ENCODE data around the gene PLCB2.

Gene PLCB2

DNA sequence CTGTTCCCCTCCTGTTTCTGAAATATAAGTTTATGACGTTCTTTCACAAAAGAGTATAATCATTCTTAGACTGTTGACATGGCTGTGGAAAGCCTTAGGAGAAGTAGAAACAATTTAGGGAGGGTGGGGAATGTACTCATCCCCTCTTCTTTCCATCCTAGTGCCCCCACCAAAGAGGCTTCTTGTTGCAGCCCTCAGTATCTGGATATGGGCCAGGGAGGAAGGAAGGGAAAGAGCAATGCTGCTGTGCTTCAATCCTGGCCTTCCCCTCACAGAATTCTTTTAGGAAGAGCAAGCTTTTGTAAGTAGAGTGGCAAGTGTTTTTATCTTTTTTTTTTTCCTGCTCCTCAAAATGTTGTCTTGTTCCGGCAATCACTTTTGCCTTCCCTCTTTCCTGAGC is 17.5 kb upstream of the PLCB2 start:
- no peak overlapping the region for H3K27ac Mint-ChIP-seq
- no peaks in the 10 kb centered on the region for H3K9me3 Mint-ChIP-seq
- peaks cover 5% of the 10 kb centered on the region for H3K36me3 Mint-ChIP-seq (ENCODE audit: low read depth)
- peaks cover 21% of the 10 kb centered on the region for H3K27me3 Mint-ChIP-seq (ENCODE audit: low read depth)
- H3K4me3 Mint-ChIP-seq, result peak overlapping the region; percentile 78
- DNase-seq (ENCODE audit: low spot score), result no peak
- H3K4me1 Mint-ChIP-seq (ENCODE audit: low read depth), result peaks cover 43% of the 10 kb centered on the region

DNA sequence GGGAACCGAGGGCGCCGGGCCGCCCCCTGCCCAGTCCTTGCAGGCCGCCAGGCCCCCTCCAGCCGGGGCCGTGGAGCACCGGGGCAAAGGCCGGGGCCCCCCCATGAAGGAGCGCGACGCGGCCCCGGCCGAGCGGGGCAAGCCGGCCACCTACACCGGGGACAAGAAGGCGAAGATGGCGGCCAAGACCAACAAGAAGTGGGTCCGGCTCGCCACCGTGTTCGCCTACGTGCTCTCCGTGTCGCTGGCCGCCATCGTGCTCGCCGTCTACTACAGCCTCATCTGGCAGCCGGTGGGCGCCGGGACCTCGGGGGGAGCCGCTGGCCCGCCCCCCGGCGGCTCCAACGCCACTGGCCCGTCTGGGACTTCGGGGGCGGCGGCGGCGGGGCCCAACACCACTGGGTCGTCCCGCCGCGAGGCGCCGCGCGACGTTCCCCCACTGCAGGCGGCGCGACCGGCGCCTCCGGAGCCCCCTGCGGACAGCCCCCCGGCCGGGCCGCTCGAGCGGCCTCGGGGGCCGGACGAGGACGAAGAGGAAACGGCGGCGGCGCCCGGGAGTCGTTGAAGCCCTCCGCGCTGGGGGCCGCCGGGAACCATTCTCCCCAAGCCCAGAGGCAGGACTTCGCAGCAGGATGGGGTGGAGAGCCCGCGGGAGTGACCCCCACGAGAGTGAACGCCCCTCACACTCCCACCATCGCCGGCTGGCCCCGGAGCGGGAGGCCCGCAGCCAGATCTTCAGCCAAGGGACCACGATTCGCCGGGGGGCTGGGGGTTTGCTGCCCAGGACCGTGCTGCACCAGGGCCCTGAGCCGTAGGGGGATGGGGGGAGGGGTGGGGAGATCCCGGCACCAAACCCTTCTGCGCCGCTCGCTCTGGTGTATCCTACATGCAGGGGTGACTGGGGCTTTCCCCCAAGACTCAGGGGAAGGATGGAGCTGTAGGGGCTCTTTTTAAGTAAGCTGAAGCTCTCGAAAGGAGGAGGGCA is 16.5 kb upstream of the PLCB2 start:
- Mint-ChIP-seq H3K27ac (no peak overlapping the region), H3K4me1 (ENCODE audit: low read depth) (peaks cover 43% of the 10 kb centered on the region), H3K36me3 (ENCODE audit: low read depth) (peaks cover 5% of the 10 kb centered on the region), H3K4me3 (peak overlapping the region; percentile 78), H3K9me3 (no peaks in the 10 kb centered on the region), H3K27me3 (ENCODE audit: low read depth) (peaks cover 24% of the 10 kb centered on the region)
- DNase-seq (ENCODE audit: low spot score), result no peak

DNA sequence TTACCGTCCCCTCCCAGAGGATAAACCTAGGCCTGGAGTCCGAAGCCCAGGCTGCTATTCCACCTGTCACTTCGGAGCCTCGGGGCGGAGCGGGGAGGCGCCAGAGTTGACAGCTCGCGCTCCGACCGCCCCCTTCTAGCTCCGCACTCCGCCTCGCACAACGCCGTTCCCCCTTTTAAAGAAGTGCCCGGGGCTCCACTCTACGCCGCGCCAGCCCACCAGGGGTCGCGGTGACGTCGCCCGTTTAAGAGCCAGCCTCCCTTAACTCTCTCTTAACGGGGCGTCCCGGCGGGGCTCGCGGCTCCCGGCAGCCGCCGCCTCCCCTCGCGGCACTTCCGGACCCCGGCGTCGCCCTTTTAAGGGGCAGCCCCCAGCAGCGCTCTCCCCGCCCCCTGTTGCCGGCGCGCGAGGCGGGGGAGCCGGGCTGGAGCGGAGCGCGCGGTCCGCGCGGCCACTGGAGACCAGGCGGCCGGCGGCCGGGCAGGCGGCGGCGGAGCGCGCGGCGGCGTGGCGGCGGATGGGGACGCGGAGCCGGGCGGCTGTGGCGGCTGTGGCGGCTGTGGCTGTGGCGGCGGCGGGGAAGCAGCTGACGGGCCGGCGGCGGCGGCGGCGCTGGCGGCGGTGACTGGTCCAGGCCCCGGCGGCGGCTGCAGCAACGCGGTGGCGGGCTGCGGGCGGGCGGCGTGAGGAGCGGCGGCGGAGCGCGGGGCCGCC is 15.7 kb upstream of the PLCB2 start, which contains the start of gene INAFM2:
TSS of gene INAFM2 (plus strand) at position 454 of the 714 bp plus-strand sequence. CDS start 364 bp downstream, outside the sequence.
- H3K36me3 Mint-ChIP-seq (ENCODE audit: low read depth), result peaks cover 5% of the 10 kb centered on the region

DNA sequence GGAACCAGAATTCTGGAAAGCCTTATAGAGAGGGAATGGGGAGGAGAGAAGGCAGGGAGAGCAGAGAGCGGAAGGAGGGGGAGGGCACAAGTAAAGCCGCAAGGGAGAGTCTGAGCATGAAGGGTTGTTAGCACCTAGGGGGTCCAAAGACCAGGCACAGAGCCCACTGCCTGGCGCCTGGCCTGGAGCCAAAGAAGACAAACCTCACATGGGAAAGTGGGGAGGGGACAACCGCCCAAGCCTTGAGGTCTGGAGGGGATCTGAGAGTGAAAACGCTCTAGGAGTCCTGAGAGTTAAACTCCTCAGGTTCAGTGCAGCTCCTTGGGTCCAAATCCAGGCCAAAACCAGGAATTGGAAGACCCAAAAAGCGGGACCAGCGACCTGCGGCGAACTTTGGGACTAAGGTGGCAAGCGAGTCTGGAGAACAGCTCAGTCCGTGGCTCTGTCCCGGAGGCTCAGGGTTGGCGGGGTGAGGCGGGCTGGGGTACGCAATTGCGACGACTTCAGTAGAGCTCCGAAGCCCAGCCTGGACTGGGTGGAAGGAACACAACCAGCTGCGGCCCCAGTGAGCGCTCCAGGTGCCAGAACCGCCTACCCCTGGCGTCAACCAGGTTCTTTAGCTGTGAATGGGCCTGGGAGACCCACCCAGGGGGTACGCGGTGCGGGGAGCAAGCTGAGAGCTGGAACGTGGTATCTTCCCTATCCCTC is 14.9 kb upstream of the PLCB2 start:
- Mint-ChIP-seq H3K36me3 (ENCODE audit: low read depth) (peaks cover 5% of the 10 kb centered on the region), H3K9me3 (no peaks in the 10 kb centered on the region), H3K4me1 (ENCODE audit: low read depth) (peaks cover 31% of the 10 kb centered on the region), H3K4me3 (peak overlapping the region; percentile 75), H3K27me3 (ENCODE audit: low read depth) (peaks cover 26% of the 10 kb centered on the region), H3K27ac (no peak overlapping the region)
- no peak for DNase-seq (ENCODE audit: low spot score)

More for the DNA sequence above, 15.7 kb upstream of the PLCB2 start, which contains the start of gene INAFM2:
- Mint-ChIP-seq H3K4me3 (peak within 1 kb of the TSS; percentile 78), H3K4me1 (ENCODE audit: low read depth) (peaks cover 35% of the 10 kb centered on the region), H3K27ac (no peak within 1 kb of the TSS), H3K9me3 (no peaks in the 10 kb centered on the region), H3K27me3 (ENCODE audit: low read depth) (peaks cover 24% of the 10 kb centered on the region)
- DNase-seq (ENCODE audit: low spot score), result peak; percentile 86

DNA sequence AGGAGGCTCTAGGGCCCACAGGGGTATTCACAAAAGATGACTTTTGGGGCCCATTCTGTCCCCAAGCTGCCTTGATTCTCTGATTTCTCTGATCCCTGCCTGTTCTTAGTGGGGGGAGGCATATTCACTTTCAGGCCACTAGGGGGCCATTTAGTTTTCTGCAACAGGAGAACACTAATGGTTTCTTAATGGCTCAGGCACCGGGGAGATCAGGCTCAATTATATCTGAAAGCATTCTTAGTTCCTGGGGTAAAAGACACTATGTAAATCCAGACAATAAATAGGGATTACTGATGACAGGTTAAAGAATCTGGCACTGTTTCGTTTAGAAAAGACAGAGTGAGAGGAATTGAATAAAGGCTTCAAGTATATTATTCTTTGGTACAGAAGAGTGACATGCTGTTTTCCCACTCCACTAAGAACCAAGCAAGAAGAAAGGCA is 13.2 kb upstream of the PLCB2 start:
- peak; percentile 50 for DNase-seq (ENCODE audit: low spot score)
- Mint-ChIP-seq H3K4me3 (peak overlapping the region; percentile 44), H3K4me1 (ENCODE audit: low read depth) (peaks cover 22% of the 10 kb centered on the region), H3K36me3 (ENCODE audit: low read depth) (peaks cover 3% of the 10 kb centered on the region), H3K27me3 (ENCODE audit: low read depth) (peaks cover 35% of the 10 kb centered on the region), H3K27ac (no peak overlapping the region), H3K9me3 (no peaks in the 10 kb centered on the region)

DNA sequence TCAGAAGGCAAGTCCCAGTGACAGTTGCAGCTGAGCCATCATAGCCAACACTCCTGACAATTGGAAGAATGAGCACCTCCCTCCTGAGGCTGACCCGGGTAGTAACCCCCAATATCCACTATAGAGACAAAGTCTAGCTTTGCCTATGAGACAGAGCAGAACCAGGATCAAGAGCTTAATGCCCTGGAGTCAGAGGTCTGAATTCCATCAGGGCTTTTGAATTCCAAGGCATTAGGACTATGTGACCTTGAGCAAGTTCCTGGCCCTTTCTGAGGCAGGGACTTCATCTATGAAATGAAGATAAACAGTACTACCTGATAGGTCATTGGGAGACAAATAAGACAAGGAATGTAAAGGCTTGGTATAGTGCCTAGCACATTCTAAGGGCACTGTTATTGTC is 12.7 kb upstream of the PLCB2 start:
- Mint-ChIP-seq H3K4me3 (no peak overlapping the region), H3K36me3 (ENCODE audit: low read depth) (peaks cover 3% of the 10 kb centered on the region), H3K4me1 (ENCODE audit: low read depth) (peaks cover 21% of the 10 kb centered on the region), H3K9me3 (no peaks in the 10 kb centered on the region), H3K27me3 (ENCODE audit: low read depth) (peaks cover 36% of the 10 kb centered on the region), H3K27ac (no peak overlapping the region)
- no peak for DNase-seq (ENCODE audit: low spot score)

DNA sequence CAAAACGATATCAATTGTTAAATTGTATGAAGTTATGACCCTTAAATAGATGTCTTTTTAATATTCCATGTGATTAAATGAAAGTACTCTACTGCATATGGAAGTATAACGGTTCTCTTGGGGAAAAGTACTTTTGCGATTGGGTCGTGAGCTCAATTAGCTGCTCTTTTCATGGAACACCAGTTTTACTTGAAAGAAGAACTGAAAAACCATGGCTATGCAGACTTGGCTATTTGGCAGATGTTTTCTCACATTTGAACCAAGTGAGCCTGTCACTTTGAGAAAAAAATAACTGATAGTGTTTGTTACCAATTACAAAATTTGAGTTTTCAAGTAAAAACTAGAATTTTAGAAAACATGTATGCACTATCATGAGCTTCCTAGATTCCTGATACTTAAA is 9.8 kb upstream of the PLCB2 start:
- Mint-ChIP-seq H3K9me3 (no peaks in the 10 kb centered on the region), H3K4me1 (ENCODE audit: low read depth) (peaks cover 16% of the 10 kb centered on the region), H3K4me3 (no peak overlapping the region), H3K27ac (no peak overlapping the region), H3K36me3 (ENCODE audit: low read depth) (no peaks in the 10 kb centered on the region), H3K27me3 (ENCODE audit: low read depth) (peaks cover 53% of the 10 kb centered on the region)
- DNase-seq (ENCODE audit: low spot score), result no peak

DNA sequence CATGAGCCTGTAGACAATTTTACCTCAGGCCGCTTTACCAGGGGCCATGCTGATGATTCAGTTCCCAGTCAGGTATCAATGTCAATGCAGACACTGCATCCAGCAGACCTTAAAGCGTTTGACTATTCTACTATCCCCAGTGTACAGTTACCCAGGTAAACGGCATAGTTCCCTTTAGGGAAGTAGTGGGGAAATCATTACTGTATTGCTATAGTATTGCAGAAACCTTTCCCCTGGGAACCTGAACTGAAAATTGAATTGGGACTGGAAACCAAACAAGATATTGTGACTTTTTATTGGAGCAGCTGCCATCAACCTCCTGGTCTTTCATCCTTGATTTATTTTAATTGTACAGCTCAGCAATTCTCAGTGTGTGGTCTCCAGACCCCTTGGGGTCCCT is 9.2 kb upstream of the PLCB2 start:
- peaks cover 58% of the 10 kb centered on the region for H3K27me3 Mint-ChIP-seq (ENCODE audit: low read depth)
- no peaks in the 10 kb centered on the region for H3K9me3 Mint-ChIP-seq
- no peak overlapping the region for H3K27ac Mint-ChIP-seq
- H3K36me3 Mint-ChIP-seq (ENCODE audit: low read depth), result no peaks in the 10 kb centered on the region
- DNase-seq (ENCODE audit: low spot score), result no peak
- no peak overlapping the region for H3K4me3 Mint-ChIP-seq
- peaks cover 10% of the 10 kb centered on the region for H3K4me1 Mint-ChIP-seq (ENCODE audit: low read depth)

DNA sequence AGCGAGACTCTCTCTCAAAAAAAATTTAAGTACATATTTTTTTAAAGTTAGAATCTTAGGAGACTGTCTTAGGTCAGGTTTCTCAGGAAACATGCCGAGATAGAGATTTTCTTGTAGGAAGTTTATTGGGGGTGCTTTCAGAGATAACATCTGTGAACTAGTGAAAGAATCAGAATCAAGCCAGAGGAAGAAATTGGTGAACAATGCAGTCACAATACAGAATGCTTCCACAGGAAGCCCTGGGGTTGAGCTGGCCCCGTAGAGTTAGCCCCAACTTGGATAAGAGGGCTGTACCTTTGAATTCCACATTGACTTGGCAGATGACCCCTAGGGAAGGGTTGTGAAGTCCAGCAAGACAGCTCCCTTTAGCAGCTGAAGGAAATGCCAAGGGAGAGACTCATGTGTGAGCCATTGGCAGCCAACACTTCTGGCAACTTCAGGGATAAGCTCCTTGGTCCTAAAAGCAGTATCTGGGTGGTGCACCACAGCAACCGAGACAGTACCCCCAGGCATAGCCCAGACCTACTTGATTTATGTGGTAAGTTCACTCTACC is 7.1 kb upstream of the PLCB2 start:
- H3K27ac Mint-ChIP-seq, result no peak overlapping the region

DNA sequence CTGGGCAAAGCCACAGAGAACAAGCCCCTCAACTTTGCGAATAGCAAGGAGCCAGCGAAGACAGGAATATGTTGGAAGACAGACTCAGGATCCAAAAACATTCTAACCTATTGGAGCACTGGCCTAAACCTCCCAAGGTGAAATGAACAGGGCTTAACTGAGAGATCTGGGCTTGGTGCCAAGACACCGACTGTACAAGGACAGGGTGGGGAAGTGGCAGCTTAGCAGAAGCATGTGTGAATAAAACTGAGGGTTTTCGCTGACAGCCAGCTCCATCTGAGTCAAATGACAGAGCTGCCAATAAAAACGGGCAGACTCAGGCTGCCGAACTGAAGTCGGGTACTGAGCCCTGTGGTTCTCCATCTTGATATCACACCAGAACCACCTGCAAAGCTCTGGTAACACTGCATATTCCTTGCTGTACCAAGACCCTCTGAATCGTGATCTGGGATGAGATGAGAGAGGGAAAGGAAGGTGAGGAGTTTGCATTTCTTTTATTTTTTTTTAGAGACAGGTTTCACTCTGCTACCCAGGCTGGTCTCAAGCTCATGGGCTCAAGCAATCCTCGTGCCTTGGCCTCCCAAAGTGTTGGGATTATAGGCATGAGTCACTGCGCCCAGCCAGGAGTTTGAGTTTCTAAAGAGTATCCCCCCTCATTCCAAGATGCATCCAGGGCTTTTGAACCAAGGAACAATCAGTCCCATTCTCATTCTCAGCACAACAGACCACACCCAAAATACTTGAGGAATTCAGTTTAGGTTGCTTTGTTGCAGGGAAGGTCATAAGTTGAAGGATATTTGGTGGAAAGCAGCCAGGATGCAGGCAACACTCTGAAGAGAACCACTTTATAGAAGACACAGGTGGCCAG is 6.0 kb upstream of the PLCB2 start:
- Mint-ChIP-seq H3K4me3 (no peak overlapping the region), H3K4me1 (ENCODE audit: low read depth) (peaks cover 16% of the 10 kb centered on the region), H3K36me3 (ENCODE audit: low read depth) (no peaks in the 10 kb centered on the region), H3K9me3 (no peaks in the 10 kb centered on the region), H3K27me3 (ENCODE audit: low read depth) (peaks cover 55% of the 10 kb centered on the region), H3K27ac (no peak overlapping the region)
- DNase-seq (ENCODE audit: low spot score), result no peak

More for the DNA sequence above, 7.1 kb upstream of the PLCB2 start:
- H3K4me3 Mint-ChIP-seq, result no peak overlapping the region
- peaks cover 6% of the 10 kb centered on the region for H3K4me1 Mint-ChIP-seq (ENCODE audit: low read depth)
- peaks cover 55% of the 10 kb centered on the region for H3K27me3 Mint-ChIP-seq (ENCODE audit: low read depth)
- no peaks in the 10 kb centered on the region for H3K9me3 Mint-ChIP-seq
- no peaks in the 10 kb centered on the region for H3K36me3 Mint-ChIP-seq (ENCODE audit: low read depth)
- DNase-seq (ENCODE audit: low spot score), result no peak

DNA sequence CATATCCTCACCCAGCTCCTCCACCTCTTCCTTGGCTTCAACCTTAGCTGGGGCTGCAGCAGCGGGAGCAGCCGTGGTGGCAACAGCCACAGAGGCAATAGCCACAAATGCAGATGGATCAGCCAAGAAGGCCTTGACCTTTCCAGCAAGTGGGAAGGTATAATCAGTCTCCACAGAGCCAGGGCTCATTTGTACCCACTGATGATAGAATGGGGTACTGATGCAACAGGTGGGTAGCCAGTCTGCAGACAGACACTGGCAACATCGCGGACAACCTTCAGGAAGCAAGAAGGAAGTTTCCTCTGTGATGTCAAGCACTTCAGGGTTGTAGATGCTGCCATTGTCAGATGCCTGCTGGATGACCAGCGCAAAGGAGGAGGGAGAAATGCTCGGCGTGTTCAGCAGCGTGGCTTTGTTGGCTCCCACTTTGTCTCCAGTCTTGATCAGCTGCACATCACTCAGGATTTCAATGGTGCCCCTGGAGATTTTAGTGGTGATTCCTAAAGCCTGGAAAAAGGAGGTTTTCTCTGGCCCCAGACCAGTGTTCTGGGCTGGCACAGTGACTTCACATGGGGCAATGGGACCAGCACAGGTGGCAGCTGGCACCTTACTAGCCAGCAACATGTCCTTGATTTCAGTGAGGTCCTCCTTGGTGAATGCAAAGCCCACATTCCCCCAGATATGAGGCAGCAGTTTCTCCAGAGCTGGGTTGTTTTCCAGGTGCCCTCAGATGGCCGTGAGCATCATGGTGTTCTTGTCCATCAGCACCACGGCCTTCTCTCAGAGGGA is 4.8 kb upstream of the PLCB2 start:
- Mint-ChIP-seq H3K4me3 (no peak overlapping the region), H3K4me1 (ENCODE audit: low read depth) (peaks cover 20% of the 10 kb centered on the region), H3K27ac (no peak overlapping the region), H3K9me3 (no peaks in the 10 kb centered on the region), H3K27me3 (ENCODE audit: low read depth) (peaks cover 53% of the 10 kb centered on the region), H3K36me3 (ENCODE audit: low read depth) (peaks cover 2% of the 10 kb centered on the region)
- no peak for DNase-seq (ENCODE audit: low spot score)

DNA sequence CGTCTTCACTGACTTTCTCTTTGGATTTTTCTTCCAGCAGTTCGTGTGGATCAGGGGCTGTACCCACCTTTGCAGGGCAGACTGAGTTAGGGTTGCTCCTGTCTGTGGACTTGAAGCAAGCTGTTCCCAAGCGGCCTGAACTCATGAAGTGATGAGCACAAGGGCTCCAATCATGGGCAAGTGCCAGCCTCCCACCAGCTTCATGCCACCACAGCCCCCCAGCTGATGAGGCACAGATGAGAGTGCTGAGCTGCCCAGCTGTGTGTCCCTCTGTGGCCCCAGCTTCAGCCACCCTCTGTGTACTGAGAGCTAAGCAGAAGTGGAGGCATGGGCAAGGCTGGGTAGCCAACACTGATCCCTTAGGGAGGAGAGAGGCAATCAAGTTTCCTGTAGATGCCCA is 3.3 kb upstream of the PLCB2 start:
- peaks cover 2% of the 10 kb centered on the region for H3K36me3 Mint-ChIP-seq (ENCODE audit: low read depth)
- DNase-seq (ENCODE audit: low spot score), result no peak
- peaks cover 42% of the 10 kb centered on the region for H3K27me3 Mint-ChIP-seq (ENCODE audit: low read depth)
- H3K9me3 Mint-ChIP-seq, result no peaks in the 10 kb centered on the region
- H3K27ac Mint-ChIP-seq, result peak overlapping the region; percentile 39
- no peak overlapping the region for H3K4me3 Mint-ChIP-seq
- H3K4me1 Mint-ChIP-seq (ENCODE audit: low read depth), result peaks cover 27% of the 10 kb centered on the region

Measured in T-helper 2 cell treated with Interferon-gamma antibody and Interleukin-4, amounts not matched to agents 5 μg/mL and 100 μg/mL, for 36 hours (primary cell).